ENCODE measurements around the gene DNAH3.

Gene DNAH3

DNA sequence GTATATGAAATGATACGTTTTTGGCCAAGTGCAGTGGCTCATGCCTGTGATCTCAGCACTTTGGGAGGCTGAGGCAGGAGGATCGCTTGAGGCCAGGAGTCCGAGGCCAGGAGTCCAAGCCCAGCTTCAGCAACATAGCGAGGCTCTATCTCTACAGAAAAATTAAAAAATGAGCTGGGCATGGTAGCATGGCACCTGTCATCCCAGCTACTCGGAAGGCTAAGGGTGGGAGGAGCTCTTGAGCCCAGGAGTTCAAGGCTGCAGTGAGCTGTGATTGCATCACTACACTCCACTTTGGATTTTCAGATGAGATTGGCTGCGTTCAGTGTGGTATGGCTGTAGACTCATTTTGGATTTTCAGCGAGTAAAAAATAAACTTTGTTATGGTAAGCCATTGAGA is 112.4 kb downstream of the DNAH3 start:
- Histone ChIP-seq H3K36me3 (ENCODE audit: insufficient read depth, low read length) (no peaks in the 10 kb centered on the region), H4K20me1 (ENCODE audit: insufficient read depth, low read length, poor library complexity, severe bottlenecking) (no peaks in the 10 kb centered on the region), H3K9me2 (replicated peaks; ENCODE audit: low read depth, low read length) (no peaks in the 10 kb centered on the region), H3K27me3 (ENCODE audit: insufficient read depth, low read length, poor library complexity, severe bottlenecking) (no peaks in the 10 kb centered on the region), H3K9ac (ENCODE audit: low read depth, low read length, poor library complexity, severe bottlenecking) (no peak overlapping the region), H3K4me2 (ENCODE audit: low read depth, low read length, poor library complexity, severe bottlenecking) (no peak overlapping the region), H3K79me2 (ENCODE audit: insufficient read depth, low read length) (no peaks in the 10 kb centered on the region), H3K9me3 (ENCODE audit: insufficient read depth, low read depth, low read length) (no peaks in the 10 kb centered on the region), H3F3A (ENCODE audit: low read depth) (no peaks in the 10 kb centered on the region), H3K4me3 (ENCODE audit: low read length, poor library complexity, severe bottlenecking) (no peak overlapping the region), H2AFZ (ENCODE audit: low read length) (no peak overlapping the region), H3K4me1 (ENCODE audit: insufficient read depth, low read length, poor library complexity, severe bottlenecking) (no peaks in the 10 kb centered on the region)
- TF ChIP-seq EZH2phosphoT487 (IDR thresholded peaks at IDR 0.05; ENCODE audit: borderline replicate concordance) = no peak
- TF ChIP-seq, protein P1, sequence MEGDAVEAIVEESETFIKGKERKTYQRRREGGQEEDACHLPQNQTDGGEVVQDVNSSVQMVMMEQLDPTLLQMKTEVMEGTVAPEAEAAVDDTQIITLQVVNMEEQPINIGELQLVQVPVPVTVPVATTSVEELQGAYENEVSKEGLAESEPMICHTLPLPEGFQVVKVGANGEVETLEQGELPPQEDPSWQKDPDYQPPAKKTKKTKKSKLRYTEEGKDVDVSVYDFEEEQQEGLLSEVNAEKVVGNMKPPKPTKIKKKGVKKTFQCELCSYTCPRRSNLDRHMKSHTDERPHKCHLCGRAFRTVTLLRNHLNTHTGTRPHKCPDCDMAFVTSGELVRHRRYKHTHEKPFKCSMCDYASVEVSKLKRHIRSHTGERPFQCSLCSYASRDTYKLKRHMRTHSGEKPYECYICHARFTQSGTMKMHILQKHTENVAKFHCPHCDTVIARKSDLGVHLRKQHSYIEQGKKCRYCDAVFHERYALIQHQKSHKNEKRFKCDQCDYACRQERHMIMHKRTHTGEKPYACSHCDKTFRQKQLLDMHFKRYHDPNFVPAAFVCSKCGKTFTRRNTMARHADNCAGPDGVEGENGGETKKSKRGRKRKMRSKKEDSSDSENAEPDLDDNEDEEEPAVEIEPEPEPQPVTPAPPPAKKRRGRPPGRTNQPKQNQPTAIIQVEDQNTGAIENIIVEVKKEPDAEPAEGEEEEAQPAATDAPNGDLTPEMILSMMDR (conservative IDR thresholded peaks at IDR 0.05; ENCODE audit: low read length) = no peak

DNA sequence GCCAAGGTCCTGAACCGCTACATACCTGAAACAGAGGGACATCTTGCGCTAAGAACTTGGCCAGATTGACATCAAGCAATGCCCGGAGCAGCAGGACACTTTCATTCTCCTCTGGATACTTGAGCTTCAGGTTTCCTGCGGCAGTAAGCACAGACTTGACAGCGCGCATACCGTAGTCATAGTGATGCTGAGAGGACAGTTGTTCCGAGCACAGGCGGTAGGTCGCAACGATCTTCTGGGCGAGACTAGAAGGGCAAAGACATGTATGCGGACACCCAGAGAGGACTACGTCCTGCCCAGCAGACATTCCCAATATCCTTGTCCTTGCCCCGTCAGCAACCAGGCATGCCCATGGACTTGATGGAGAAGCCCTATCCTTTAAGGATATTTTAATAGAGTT is 112.9 kb downstream of the DNAH3 start:
- no peak for TF ChIP-seq EZH2phosphoT487 (IDR thresholded peaks at IDR 0.05; ENCODE audit: borderline replicate concordance)
- TF ChIP-seq, protein P1 (conservative IDR thresholded peaks at IDR 0.05; ENCODE audit: low read length) = no peak
- H3K4me2 ChIP-seq (ENCODE audit: low read depth, low read length, poor library complexity, severe bottlenecking) = no peak overlapping the region
- H3K9me2 ChIP-seq (replicated peaks; ENCODE audit: low read depth, low read length) = no peaks in the 10 kb centered on the region
- no peaks in the 10 kb centered on the region for H3K79me2 ChIP-seq (ENCODE audit: insufficient read depth, low read length)
- no peak overlapping the region for H2AFZ ChIP-seq (ENCODE audit: low read length)
- H4K20me1 ChIP-seq (ENCODE audit: insufficient read depth, low read length, poor library complexity, severe bottlenecking) = no peaks in the 10 kb centered on the region
- H3K9ac ChIP-seq (ENCODE audit: low read depth, low read length, poor library complexity, severe bottlenecking) = no peak overlapping the region
- H3K4me1 ChIP-seq (ENCODE audit: insufficient read depth, low read length, poor library complexity, severe bottlenecking) = no peaks in the 10 kb centered on the region
- H3K36me3 ChIP-seq (ENCODE audit: insufficient read depth, low read length) = no peaks in the 10 kb centered on the region
- no peaks in the 10 kb centered on the region for H3K9me3 ChIP-seq (ENCODE audit: insufficient read depth, low read depth, low read length)
- H3K27me3 ChIP-seq (ENCODE audit: insufficient read depth, low read length, poor library complexity, severe bottlenecking) = no peaks in the 10 kb centered on the region
- no peak overlapping the region for H3K4me3 ChIP-seq (ENCODE audit: low read length, poor library complexity, severe bottlenecking)
- H3F3A ChIP-seq (ENCODE audit: low read depth) = no peaks in the 10 kb centered on the region

DNA sequence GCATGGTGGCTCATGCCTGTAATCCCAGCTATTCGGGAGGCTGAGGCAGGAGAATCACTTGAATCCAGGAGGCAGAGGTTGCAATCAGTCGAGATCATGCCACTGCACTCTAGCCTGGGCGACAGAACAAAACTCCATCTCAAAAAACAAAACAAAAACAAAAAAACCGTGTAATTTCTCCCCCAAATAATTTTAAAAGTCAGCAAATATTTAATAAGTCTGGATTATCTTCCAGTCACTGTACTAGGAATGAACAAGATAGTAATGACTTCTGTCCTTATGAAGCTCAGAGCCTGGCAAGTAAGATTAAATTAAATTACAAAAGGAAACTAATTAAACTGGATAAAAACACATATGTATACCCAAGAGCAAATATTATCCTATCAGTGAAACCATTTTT is 113.5 kb downstream of the DNAH3 start:
- Histone ChIP-seq H3K9ac (ENCODE audit: low read depth, low read length, poor library complexity, severe bottlenecking) (no peak overlapping the region), H3K4me3 (ENCODE audit: low read length, poor library complexity, severe bottlenecking) (no peak overlapping the region), H4K20me1 (ENCODE audit: insufficient read depth, low read length, poor library complexity, severe bottlenecking) (no peaks in the 10 kb centered on the region), H3F3A (ENCODE audit: low read depth) (no peaks in the 10 kb centered on the region), H3K79me2 (ENCODE audit: insufficient read depth, low read length) (no peaks in the 10 kb centered on the region), H3K9me3 (ENCODE audit: insufficient read depth, low read depth, low read length) (no peaks in the 10 kb centered on the region), H3K36me3 (ENCODE audit: insufficient read depth, low read length) (no peaks in the 10 kb centered on the region), H3K27me3 (ENCODE audit: insufficient read depth, low read length, poor library complexity, severe bottlenecking) (no peaks in the 10 kb centered on the region), H2AFZ (ENCODE audit: low read length) (no peak overlapping the region), H3K4me1 (ENCODE audit: insufficient read depth, low read length, poor library complexity, severe bottlenecking) (no peaks in the 10 kb centered on the region), H3K4me2 (ENCODE audit: low read depth, low read length, poor library complexity, severe bottlenecking) (no peak overlapping the region), H3K9me2 (replicated peaks; ENCODE audit: low read depth, low read length) (no peaks in the 10 kb centered on the region)
- TF ChIP-seq EZH2phosphoT487 (IDR thresholded peaks at IDR 0.05; ENCODE audit: borderline replicate concordance) = no peak
- TF ChIP-seq, protein P1 (conservative IDR thresholded peaks at IDR 0.05; ENCODE audit: low read length) = no peak

Data from Loucy (cell line).